GM12874 (cell line): ENCODE results near the gene NPC1L1.

Experiments used
- TF ChIP-seq, protein P1 (sequence below): IDR thresholded peaks from 2 replicates; pipeline ENCODE4 v1.5.1; 2011; ENCODE audit warnings: low read depth, mild to moderate bottlenecking, control low read depth, low read length, moderate library complexity; ENCODE audit not compliant: insufficient read depth

The NPC1L1 gene

DNA sequence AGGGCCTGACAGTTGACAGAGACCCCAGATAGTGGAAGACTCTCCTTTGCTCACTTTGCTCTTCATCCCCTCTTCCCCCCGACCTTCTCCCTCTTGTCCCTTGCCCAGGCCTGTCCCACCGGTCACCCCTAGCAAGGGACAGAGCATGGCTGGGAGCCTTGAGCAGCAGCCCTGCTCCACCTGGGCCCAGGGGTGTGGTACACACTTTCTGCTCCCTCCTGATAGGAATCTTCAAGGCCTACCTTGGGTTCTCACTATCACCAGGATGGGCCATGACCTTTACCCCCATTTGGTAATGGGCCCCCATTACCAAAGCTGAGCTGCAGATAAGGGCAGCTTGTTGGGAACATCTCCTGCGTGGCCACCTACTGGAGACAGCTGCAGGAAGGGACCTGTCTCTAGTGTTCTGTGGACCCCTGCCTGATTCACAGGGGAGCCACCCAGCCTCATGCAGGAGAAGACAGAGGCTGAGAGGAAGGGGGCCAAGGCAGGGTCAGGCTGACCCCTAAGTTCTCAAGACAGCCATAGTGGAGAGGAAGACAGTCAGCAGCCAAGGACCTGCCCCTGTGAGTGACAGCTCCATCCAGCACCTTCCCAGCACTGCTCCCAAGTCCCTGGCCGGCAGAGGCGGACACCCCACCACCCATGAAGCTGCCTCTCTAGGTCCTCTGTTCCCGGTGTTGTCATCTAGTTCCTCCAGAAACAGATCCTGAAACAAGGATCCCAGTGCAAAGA is 913 bp upstream of the NPC1L1 start:
- TF ChIP-seq, protein P1, sequence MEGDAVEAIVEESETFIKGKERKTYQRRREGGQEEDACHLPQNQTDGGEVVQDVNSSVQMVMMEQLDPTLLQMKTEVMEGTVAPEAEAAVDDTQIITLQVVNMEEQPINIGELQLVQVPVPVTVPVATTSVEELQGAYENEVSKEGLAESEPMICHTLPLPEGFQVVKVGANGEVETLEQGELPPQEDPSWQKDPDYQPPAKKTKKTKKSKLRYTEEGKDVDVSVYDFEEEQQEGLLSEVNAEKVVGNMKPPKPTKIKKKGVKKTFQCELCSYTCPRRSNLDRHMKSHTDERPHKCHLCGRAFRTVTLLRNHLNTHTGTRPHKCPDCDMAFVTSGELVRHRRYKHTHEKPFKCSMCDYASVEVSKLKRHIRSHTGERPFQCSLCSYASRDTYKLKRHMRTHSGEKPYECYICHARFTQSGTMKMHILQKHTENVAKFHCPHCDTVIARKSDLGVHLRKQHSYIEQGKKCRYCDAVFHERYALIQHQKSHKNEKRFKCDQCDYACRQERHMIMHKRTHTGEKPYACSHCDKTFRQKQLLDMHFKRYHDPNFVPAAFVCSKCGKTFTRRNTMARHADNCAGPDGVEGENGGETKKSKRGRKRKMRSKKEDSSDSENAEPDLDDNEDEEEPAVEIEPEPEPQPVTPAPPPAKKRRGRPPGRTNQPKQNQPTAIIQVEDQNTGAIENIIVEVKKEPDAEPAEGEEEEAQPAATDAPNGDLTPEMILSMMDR, result no peak

DNA sequence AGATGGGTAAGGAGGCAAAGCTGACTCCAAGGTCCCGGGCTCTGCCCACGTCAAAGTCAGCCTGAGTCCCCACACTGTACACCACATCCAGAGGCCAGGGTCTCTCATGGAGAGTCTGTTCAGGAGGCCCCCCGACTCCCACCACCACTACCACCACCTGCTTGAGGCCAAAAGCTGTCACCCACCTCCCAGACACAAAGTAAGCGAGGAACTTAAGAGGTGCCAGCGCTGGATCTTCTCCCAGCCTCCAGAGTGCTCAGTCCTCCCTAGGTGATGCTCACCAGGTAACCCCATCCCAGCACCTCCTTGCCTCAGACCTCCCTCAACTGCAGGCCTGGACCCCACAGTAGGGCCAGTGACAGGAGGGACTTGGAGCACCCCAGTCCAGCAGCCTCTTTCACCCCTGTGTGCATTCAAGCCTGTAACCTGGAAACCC is 520 bp downstream of the NPC1L1 start:
- TF ChIP-seq, protein P1, result no peak

DNA sequence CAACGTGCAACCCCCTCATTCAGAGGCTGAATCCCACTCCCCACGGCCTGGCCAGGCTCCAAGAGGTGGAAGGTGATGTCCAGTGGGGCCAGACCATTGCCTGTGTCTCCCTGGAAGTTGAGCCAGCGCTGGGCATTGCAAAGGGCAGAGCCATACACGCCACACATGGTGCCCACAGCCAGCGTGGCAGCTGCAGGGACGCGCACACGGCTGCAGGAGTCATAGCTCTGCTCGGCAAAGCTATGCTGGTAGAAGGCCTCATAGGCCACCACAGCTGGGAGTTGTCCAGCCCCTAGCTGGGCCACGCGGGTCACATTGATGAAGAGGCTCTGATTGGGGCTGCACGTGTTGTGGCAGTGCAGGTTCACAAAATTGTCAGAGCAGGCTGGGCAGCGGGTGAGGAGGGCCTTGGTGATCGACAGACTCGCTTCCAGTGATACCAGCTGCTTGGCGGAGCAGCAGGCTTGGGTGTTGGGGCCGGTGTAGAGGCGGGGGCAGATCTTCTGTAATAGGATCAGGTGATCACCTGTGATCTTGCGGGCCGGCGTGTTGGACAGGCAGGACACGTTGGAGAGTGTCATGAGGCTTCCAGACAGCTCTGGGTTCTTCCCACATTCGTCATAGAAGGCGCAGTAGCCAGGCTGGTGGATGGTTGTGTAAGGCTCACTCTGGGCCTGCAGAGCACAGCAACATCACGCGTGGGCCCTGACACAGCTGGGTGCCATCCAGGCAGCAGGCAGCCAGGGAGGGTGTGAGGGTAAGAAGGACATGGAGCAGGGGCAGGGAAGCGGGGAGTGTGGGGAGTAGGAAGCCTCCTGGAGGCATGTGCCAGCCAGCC is 1.2 kb downstream of the NPC1L1 start:
- TF ChIP-seq, protein P1, result no peak

DNA sequence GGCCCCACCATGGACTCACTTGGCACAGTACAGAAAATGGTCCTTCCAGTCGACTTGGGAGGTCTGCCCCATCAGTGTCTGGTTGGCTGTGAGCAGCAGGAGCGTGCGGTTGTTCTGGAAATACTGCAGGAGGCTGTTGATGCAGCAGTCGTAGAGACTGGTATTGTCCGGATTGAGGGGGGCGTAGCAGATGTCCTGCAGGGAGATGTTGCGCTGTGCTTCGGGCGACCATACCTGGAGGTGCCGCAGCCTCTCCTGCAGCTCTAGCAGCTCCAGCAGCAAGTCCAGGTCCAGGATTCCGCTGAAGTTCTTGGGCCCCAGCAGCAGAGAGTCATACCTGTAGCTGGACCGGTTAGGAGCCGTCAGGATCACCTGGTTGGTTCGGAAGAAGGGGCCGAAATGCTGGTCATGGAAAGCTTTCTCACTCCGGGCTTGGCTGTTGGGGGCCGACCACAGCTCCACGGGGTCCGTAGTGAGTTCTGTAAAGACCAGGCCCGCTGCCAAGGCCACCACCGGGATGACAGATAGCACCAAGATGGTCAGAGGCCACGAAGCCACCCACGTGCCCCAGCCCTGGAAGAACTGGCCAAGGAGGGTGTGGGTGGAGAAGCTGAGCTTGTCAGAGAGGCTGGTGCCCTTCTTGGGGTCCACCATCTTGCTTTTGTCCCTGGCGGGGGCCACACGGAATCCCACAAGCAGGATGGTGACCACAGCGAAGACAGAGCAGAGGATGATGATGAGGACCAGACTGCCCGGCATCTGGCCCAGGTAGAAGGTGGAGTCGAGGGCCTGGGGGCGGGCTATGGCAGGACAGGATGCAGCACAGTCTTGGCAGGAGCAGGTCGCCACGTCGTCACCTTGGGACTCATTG is 2.1 kb downstream of the NPC1L1 start:
- TF ChIP-seq, protein P1, result no peak

DNA sequence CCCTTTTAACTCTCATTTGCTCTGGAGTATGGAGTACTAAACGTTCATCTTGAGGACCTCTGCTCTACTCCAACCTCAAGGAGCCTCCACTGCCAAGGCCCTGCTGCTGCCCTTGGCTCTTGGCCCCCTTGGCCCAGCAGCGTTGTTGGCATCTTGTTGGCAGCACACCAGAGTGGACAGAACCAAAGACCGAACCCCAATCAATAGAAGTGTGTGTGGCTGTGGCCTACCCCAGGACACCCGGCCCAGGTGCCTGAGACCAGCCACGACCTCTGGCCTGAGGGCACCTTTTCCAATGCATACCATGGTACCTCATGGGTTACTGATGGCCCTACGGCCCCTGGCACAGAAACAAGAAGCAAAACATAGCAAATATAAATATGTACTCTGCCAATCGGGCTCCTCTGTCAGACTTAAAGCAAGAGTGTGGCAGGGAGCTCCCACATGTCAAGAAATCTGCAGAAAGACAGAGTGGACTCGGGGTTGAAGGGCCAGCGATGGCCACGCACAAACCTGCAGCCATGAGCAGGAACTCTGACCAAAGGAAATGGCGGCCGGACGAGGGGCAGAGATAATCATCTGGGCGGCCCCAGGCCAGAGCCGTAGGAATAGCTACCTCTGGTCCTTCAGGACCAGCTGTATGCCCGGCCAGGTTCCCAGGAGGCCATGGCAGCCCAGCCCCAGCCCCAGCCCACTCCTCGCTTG is 2.9 kb downstream of the NPC1L1 start:
- TF ChIP-seq, protein P1, result no peak

DNA sequence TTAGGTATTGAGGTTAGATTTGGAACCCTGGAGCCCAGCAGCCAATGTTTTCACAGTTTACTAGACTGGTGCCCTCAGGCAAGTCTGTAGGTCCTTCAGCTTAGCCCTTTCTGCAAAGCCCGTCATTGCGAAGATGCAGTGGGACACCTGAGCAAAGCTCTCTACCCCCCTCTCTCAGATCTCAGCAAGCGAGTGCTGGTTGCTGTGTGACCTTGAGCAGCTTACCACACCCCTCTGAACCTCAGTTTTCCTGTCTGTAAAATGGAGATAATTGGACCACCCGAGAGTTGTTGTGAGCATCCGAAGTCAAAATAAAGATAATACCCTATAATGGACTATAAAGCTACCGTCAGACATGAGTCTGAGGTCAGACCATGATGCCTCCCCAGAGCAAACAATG is 3.7 kb downstream of the NPC1L1 start:
- TF ChIP-seq, protein P1, result no peak
